GM12874 (cell line): ENCODE results near the gene CORO2B.

Experiments used
- TF ChIP-seq, protein P1 (sequence below): IDR thresholded peaks from 2 replicates; pipeline ENCODE4 v1.5.1; 2011; ENCODE audit warnings: low read depth, mild to moderate bottlenecking, control low read depth, low read length, moderate library complexity; ENCODE audit not compliant: insufficient read depth

The CORO2B gene

DNA sequence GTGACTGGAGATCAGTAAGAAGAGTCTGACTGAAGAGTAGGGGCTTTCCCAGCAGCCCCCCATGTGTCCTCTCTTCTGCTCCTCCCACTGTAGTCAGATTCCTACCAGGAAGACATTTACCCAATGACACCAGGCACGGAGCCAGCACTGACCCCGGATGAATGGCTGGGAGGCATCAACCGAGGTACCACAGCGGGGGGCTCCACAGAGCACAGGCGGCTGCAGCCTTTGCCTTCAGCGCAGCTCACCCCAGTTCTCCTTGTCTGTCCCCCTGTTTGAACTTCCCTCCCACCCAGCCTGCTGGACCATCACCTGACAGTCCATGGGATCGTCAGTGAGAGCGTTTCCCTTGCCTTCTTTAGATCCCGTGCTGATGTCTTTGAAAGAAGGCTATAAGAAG lies 140.3 kb downstream of the CORO2B start:
- TF ChIP-seq, protein P1, sequence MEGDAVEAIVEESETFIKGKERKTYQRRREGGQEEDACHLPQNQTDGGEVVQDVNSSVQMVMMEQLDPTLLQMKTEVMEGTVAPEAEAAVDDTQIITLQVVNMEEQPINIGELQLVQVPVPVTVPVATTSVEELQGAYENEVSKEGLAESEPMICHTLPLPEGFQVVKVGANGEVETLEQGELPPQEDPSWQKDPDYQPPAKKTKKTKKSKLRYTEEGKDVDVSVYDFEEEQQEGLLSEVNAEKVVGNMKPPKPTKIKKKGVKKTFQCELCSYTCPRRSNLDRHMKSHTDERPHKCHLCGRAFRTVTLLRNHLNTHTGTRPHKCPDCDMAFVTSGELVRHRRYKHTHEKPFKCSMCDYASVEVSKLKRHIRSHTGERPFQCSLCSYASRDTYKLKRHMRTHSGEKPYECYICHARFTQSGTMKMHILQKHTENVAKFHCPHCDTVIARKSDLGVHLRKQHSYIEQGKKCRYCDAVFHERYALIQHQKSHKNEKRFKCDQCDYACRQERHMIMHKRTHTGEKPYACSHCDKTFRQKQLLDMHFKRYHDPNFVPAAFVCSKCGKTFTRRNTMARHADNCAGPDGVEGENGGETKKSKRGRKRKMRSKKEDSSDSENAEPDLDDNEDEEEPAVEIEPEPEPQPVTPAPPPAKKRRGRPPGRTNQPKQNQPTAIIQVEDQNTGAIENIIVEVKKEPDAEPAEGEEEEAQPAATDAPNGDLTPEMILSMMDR = no peak

DNA sequence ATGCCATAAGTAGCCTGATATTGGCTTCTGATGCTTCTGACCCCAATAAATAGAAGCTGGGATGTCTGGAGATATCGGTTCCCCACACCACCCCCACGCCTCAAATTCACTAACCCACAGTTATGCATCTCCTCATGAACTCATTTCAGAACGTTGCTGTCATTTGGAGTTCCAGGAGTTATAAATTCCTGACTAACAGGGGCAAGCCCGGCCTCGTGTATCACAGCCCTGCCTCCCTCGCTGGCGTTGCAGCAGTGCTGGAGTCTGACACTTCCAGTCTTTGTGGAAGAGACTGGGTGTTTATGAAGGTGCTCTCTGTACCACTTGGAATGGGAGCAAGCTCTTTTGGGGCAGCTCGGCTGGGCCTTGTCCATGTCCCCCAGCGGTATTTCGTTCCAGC lies 140.9 kb downstream of the CORO2B start:
- TF ChIP-seq, protein P1 = no peak

DNA sequence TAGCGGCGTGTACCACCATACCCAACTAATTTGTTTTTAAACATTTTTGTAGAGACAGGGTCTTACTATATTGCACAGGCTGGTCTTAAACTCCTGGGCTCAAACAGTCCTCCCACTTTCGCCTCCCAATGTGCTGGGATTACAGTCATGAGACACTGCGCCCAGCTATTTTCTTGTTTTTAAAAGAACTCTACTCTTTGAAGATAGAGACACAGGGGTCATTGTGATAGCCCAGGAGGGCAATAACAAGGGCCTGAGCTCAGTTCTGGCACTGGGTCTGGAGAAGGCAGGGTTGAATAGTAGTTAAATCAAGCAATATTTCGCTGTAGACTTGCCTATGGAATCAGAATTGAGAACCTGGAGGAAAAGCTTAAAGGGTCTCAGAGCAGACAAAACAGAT lies 143.1 kb downstream of the CORO2B start:
- TF ChIP-seq, protein P1 = no peak

DNA sequence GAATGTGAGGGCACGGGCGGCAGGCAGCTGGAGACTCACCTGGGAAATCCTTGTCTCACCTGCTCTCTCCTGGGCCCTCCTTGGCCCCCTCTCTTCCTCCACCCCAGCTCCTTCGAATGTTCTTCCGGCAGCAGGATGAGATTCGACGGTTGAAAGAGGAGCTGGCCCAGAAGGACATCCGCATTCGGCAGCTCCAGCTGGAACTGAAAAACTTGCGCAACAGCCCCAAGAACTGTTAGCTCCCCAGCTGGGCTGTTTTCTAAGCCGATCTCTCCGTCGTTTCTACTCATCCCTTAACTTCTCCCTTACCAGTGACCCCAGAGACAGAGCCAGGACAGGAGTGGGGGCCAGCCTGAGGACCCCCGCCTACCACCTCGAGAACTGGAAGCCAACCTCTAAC lies 146.9 kb downstream of the CORO2B start:
- TF ChIP-seq, protein P1 = no peak

DNA sequence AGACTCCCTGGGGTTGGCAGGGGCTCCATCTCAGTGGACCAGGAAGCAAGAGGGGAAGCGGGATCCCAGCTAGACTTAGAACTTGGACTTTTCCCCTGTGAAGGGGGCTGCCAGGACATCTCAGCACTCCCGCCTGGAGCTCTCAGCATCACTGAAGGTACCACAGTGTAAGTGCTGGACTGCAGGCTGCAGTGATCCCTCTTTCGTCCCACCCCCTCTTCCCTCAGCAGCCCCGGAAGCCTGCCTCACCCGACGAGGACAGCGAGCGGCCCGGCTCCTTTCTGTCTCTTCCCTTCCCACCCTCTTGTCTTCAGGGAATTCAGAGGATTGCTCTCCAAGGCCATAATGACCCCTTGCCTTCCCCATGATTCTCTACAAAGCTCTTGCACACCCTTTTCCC lies 147.5 kb downstream of the CORO2B start:
- TF ChIP-seq, protein P1 = no peak

DNA sequence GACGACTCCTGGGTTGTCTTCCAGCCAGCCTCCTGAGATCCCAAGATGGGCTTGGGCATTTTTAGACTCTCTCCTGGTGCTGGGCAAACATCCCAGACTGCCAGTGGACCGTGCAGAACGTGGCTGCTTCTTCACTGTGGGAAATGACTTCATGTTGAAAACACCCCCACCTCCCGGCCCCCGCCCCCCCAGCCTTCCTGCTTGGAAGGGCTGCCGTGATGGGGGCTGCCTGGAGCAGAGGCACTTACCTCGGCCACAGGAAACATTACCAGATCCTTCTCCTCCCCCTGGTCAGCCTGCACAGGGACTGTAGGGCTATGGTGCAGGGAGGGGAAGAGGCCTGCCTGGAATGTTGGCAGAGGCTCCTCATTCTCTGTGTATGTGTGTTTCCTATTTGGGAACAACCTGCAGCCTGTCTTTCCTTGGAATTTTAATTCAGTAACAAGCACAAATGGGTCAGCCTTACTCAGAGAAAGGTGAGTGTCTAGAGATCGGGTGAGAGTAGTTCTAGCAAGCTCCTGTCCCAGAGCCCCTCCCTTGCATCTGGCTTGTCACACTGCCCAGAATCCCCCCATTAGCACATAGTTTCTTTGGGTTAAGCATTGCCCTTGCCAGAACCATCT lies 151.1 kb downstream of the CORO2B start:
- TF ChIP-seq, protein P1 = no peak

DNA sequence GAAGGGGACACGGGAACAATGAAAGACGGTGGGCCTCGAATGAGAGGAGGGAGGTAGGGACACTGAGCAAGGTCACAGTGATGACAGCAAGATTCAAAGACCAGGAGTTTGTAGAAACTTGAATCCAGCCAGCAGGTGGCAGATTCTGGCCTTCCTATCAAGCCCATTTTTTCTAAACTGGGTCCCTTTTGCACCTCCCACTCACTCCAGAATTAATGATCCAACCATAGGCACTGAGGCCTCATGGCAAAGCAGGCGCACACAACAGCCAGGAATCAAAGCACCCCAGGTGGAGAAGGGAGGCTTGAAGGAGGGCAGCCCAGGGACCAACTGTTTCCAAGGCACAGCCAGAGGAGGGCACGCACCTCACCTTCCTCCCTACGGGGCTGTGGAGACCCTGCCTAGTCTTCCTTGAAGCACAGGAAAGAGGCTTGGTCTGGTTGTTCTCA lies 151.7 kb downstream of the CORO2B start:
- TF ChIP-seq, protein P1 = peak; percentile 41
